GM18951 (cell line): ENCODE data around the gene ECT2.
"Not testable (repeated sequence)": the region's sequence is repeated elsewhere in the genome, so short reads cannot be mapped to it uniquely, and the experiment has no call there.

ENCODE experiments used
- POLR2A ChIP-seq: IDR thresholded peaks from 4 replicates; pipeline ENCODE4 v1.6.1; 2011; ENCODE audit warnings: mild to moderate bottlenecking; ENCODE audit not compliant: insufficient read length, insufficient read depth; ENCODE audit errors: extremely low read depth
- in situ Hi-C: fragments of 300-500 bp; cut with MboI; formaldehyde crosslinking; loops from one replicate; pipeline ENCODE4 v1.12.0; 2022; ENCODE audit warnings: low sequenced_read_pairs, mixed read lengths, inconsistent platforms; ENCODE audit not compliant: unreplicated experiment

The ECT2 gene

GRCh38 chr3:172808969-172809546 lies 58.5 kb downstream of the ECT2 start:
- no peak for TF ChIP-seq POLR2A
- in situ Hi-C loops, result no loop called here

- no peak for TF ChIP-seq POLR2A
- in situ Hi-C loops, result no loop called here
These were observed 60.6 kb downstream of the ECT2 start for GRCh38 chr3:172811099-172811498.

- no peak for TF ChIP-seq POLR2A
- in situ Hi-C loops, result no loop called here
These were observed 62.9 kb downstream of the ECT2 start for GRCh38 chr3:172813462-172813861.

- in situ Hi-C loops, result no loop called here
- TF ChIP-seq POLR2A, result no peak
These were observed 64.2 kb downstream of the ECT2 start for GRCh38 chr3:172814738-172815137.

GRCh38 chr3:172815857-172816256 lies 65.3 kb downstream of the ECT2 start:
- TF ChIP-seq POLR2A, result no peak
- in situ Hi-C loops, result no loop called here

- in situ Hi-C loops, result no loop called here
- no peak for TF ChIP-seq POLR2A
These were observed 65.8 kb downstream of the ECT2 start for GRCh38 chr3:172816281-172816680.

- in situ Hi-C loops, result no loop called here
- no peak for TF ChIP-seq POLR2A
These were observed 66.4 kb downstream of the ECT2 start for GRCh38 chr3:172816968-172817367.

- in situ Hi-C loops, result no loop called here
- no peak for TF ChIP-seq POLR2A
These were observed 70.0 kb downstream of the ECT2 start for GRCh38 chr3:172820492-172820891.

GRCh38 chr3:172824229-172824628 lies 73.7 kb downstream of the ECT2 start:
- TF ChIP-seq POLR2A, result no peak
- in situ Hi-C loops, result no loop called here

GRCh38 chr3:172827231-172827630 lies 76.7 kb downstream of the ECT2 start:
- in situ Hi-C loops, result not testable (repeated sequence)

- TF ChIP-seq POLR2A, result no peak
- in situ Hi-C loops, result no loop called here
These were observed 82.5 kb downstream of the ECT2 start for GRCh38 chr3:172832983-172833382.

GRCh38 chr3:172836390-172836997 lies 86.0 kb downstream of the ECT2 start:
- in situ Hi-C loops, result no loop called here
- no peak for TF ChIP-seq POLR2A

GRCh38 chr3:172839679-172840078 lies 89.2 kb downstream of the ECT2 start:
- in situ Hi-C loops, result no loop called here
- TF ChIP-seq POLR2A, result no peak

- in situ Hi-C loops, result no loop called here
- TF ChIP-seq POLR2A, result no peak
These were observed 89.9 kb downstream of the ECT2 start for GRCh38 chr3:172840463-172840862.

- in situ Hi-C loops, result no loop called here
- no peak for TF ChIP-seq POLR2A
These were observed 90.4 kb downstream of the ECT2 start for GRCh38 chr3:172840913-172841312.
